Cerebellar nuclear complex (tissue), 1 donor: ENCODE data around the gene NDST1.
A peak's percentile ranks its signal among the peaks of the same experiment; 100 is the strongest.

Experiments
- DNase-seq, 2 experiments: peaks; one replicate each; lab custom pipeline; 2025; lab: John Stamatoyannopoulos, UW

The NDST1 gene

GRCh38 chr5:150523472-150524350 lies 15.8 kb downstream of the NDST1 start:
- peak in 1 of 2 experiments; percentile 12 for DNase-seq

- no peak for DNase-seq
Measured at GRCh38 chr5:150525163-150525562, 17.2 kb downstream of the NDST1 start.

GRCh38 chr5:150525781-150526180 lies 17.9 kb downstream of the NDST1 start:
- no peak for DNase-seq

GRCh38 chr5:150527038-150527437 lies 19.1 kb downstream of the NDST1 start:
- DNase-seq: no peak

GRCh38 chr5:150527808-150528207 lies 19.9 kb downstream of the NDST1 start:
- DNase-seq: no peak

GRCh38 chr5:150528924-150529546 lies 21.1 kb downstream of the NDST1 start:
- DNase-seq: no peak

- DNase-seq: no peak
Measured at GRCh38 chr5:150529555-150529954, 21.6 kb downstream of the NDST1 start.

GRCh38 chr5:150530423-150530822 lies 22.5 kb downstream of the NDST1 start:
- no peak for DNase-seq

- DNase-seq: no peak
Measured at GRCh38 chr5:150530951-150531588, 23.1 kb downstream of the NDST1 start.

GRCh38 chr5:150531686-150532085 lies 23.8 kb downstream of the NDST1 start:
- DNase-seq: no peak

GRCh38 chr5:150532151-150532550 lies 24.2 kb downstream of the NDST1 start:
- DNase-seq: no peak

GRCh38 chr5:150532996-150533395 lies 25.1 kb downstream of the NDST1 start:
- DNase-seq: no peak

GRCh38 chr5:150534811-150535210 lies 26.9 kb downstream of the NDST1 start:
- DNase-seq: no peak

GRCh38 chr5:150535611-150536010 lies 27.7 kb downstream of the NDST1 start:
- no peak for DNase-seq

- DNase-seq: no peak
Measured at GRCh38 chr5:150538007-150538917, 30.3 kb downstream of the NDST1 start.

- no peak for DNase-seq
Measured at GRCh38 chr5:150539206-150539605, 31.3 kb downstream of the NDST1 start.

GRCh38 chr5:150540042-150540441 lies 32.1 kb downstream of the NDST1 start:
- no peak for DNase-seq

GRCh38 chr5:150540615-150541396 lies 32.9 kb downstream of the NDST1 start:
- no peak for DNase-seq

GRCh38 chr5:150541397-150541675 lies 33.4 kb downstream of the NDST1 start:
- no peak for DNase-seq

- DNase-seq: no peak
Measured at GRCh38 chr5:150541895-150542294, 34.0 kb downstream of the NDST1 start.

- DNase-seq: no peak
Measured at GRCh38 chr5:150542933-150543445, 35.1 kb downstream of the NDST1 start.
